CD4-positive, CD25-positive, alpha-beta regulatory T cell (primary cell): Measurements from ENCODE around the gene TRIB2. TPM values are rescaled to one million over a fixed set of nuclear protein-coding genes. Genes with fewer than 3 reads are reported as not detected.

Source experiments
- ATAC-seq, 2 donors: fragments of 150-1000 bp; cut with Tn5 transposase; one replicate each; pipeline ENCODE4 v1.10.0; 2021; ENCODE audit warnings: low read depth in 2 of 2, moderate number of reproducible peaks in 2 of 2, moderate library complexity in 1 of 2
- DNase-seq, 3 donors: peaks; one replicate each; pipeline versions ENCODE4 v3.0.0 to v3.0.0-alpha.2; 2012 to 2022; ENCODE audit warnings: mixed read lengths in 1 of 3
- H3K27ac ChIP-seq: one replicate; pipeline ENCODE4 v1.7.0; 2013; ENCODE audit warnings: mild to moderate bottlenecking, low read length; ENCODE audit not compliant: insufficient read depth, poor library complexity, severe bottlenecking
- H3K27me3 ChIP-seq: one replicate; pipeline ENCODE4 v1.7.0; 2013; ENCODE audit warnings: low read length; ENCODE audit not compliant: control insufficient read depth, insufficient read depth
- H3K36me3 ChIP-seq: one replicate; pipeline ENCODE4 v1.7.0; 2013; ENCODE audit warnings: mild to moderate bottlenecking, low read length, moderate library complexity; ENCODE audit not compliant: control insufficient read depth, insufficient read depth
- H3K4me1 ChIP-seq: 2 replicates; pipeline ENCODE4 v1.7.0; 2013; ENCODE audit warnings: mild to moderate bottlenecking, low read length; ENCODE audit not compliant: insufficient read depth, control insufficient read depth, poor library complexity, severe bottlenecking
- H3K4me3 ChIP-seq: one replicate; pipeline ENCODE4 v1.7.0; 2013; ENCODE audit warnings: low read depth, mild to moderate bottlenecking, low read length, moderate library complexity
- H3K9me3 ChIP-seq, 2 experiments: 1 replicate in 1 of 2; 2 replicates in 1 of 2; pipeline ENCODE4 v1.7.0; 2013; ENCODE audit warnings: low read length in 2 of 2, mild to moderate bottlenecking in 1 of 2, moderate library complexity in 1 of 2; ENCODE audit not compliant: control insufficient read depth in 2 of 2
- H3K27ac Mint-ChIP-seq, 3 donors: one replicate each; pipeline ENCODE4 v1.8.0; 2020 to 2022; ENCODE audit warnings: mild to moderate bottlenecking in 3 of 3, mixed read lengths in 3 of 3, moderate library complexity in 2 of 3
- H3K27me3 Mint-ChIP-seq: one replicate; pipeline ENCODE4 v1.8.0; 2022; ENCODE audit warnings: mild to moderate bottlenecking, mixed read lengths
- H3K36me3 Mint-ChIP-seq: one replicate; pipeline ENCODE4 v1.8.0; 2020; ENCODE audit warnings: mixed read lengths
- H3K4me1 Mint-ChIP-seq, 4 donors: one replicate each; pipeline ENCODE4 v1.8.0; 2020 to 2022; ENCODE audit warnings: mixed read lengths in 4 of 4, mild to moderate bottlenecking in 1 of 4
- H3K4me3 Mint-ChIP-seq, 4 donors: one replicate each; pipeline ENCODE4 v1.8.0; 2020 to 2022; ENCODE audit warnings: mild to moderate bottlenecking in 4 of 4, mixed read lengths in 4 of 4, moderate library complexity in 3 of 4
- H3K9me3 Mint-ChIP-seq, 7 donors: one replicate each; pipeline ENCODE4 v1.8.0; 2020 to 2022; ENCODE audit warnings: mixed read lengths in 7 of 7, mild to moderate bottlenecking in 3 of 7, moderate library complexity in 2 of 7
- polyA plus RNA-seq, 4 donors: library from polyadenylated mRNA; unstranded; fragments of 300-500 nt; fragmentation: Illumina TruSeq; gene quantifications; one replicate each; pipeline ENCODE4 v1.2.3, GENCODE V29; 2021
- total RNA-seq: library from RNA; stranded (reverse); gene quantifications from one replicate; pipeline ENCODE4 v1.2.3, GENCODE V29; 2022

Gene TRIB2
- total and polyA plus RNA-seq, 5 donors from 2014 or later = 87.6 to 180 (median 117) TPM

DNA sequence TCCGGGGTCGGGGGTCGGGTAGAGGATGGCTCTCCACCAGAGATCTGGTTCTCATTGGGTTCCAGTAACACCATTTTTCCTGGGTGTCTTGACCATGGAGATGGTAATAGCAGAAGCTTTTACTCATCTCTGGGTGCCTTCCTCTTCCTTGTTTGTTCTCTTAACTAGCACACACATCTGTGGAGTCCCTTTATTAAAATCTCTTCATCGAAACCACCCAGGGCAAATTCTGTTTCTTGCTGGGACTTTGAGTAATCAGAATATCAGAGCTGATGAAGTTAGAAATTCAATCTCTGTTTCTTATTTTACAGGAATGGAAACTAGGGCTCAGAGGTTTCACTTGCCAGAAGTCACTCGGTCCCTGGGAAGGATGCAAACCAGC lies 15.0 kb upstream of the TRIB2 start:
- H3K27me3 ChIP-seq = no peaks in the 10 kb centered on the region
- H3K36me3 Mint-ChIP-seq = no peaks in the 10 kb centered on the region
- H3K9me3 Mint-ChIP-seq = peaks cover 0 to 2% (median 0%) of the 10 kb centered on the region in 7 donors
- no peaks in the 10 kb centered on the region for H3K27me3 Mint-ChIP-seq
- H3K27ac Mint-ChIP-seq = peak overlapping the region; percentile 37 to 91 (median 48)
- DNase-seq = no peak
- H3K4me1 ChIP-seq = peaks cover 36% of the 10 kb centered on the region
- peak overlapping the region; percentile 40 for H3K4me3 ChIP-seq
- peaks cover 6 to 49% (median 37%) of the 10 kb centered on the region in 4 donors for H3K4me1 Mint-ChIP-seq
- H3K4me3 Mint-ChIP-seq = peak overlapping the region in 3 of 4 donors; percentile 4 to 75 (median 16)
- no peak overlapping the region for H3K27ac ChIP-seq
- H3K9me3 ChIP-seq = no peaks in the 10 kb centered on the region
- ATAC-seq = no peak
- no peaks in the 10 kb centered on the region for H3K36me3 ChIP-seq

DNA sequence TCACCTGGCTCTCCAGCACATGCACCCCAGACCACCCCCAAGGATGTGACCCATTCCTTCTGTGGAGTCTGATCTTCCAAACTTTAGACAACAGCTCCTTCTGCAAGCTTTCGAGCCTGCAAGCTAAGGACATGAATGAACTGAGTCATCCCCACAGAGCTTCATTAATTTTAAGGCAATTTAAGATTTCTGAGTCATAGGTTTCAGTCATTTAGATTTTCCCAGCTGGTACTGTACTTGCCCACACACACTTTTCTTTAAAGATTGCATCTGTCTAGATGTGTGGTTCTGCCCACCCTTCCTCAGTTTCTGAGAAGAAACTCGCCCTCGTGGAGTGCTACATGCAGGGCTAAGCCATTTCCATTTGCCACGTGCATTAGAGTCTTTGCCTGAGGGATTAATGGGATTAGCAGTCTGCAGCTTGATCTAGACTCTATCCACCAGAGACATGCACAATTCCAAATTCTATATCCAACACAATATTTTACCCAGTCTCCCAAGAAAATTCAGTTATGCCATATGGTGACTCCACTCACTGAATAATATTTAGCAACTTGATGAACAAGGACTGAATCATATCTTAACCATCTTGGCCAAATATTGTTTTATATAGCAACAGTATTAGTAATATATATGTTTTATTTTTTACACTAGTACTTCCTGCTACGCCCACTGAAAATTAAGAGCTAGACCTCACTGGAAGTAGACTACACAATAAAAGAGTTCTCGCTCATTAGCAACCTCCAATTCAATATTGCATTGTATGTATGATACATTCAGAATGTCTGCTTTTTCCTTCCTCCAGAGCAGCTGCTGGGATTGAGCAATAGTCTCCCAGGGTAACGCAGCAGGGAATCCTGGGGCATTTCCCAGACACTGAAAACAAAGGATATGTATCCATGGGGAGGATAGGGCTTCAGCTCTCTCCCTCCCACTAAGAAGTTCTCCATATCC lies 14.3 kb upstream of the TRIB2 start:
- Mint-ChIP-seq H3K4me3 (peak overlapping the region in 3 of 4 donors; percentile 4 to 75 (median 16)), H3K4me1 (peaks cover 6 to 53% (median 38%) of the 10 kb centered on the region in 4 donors), H3K27me3 (no peaks in the 10 kb centered on the region), H3K9me3 (peaks cover 0 to 2% (median 0%) of the 10 kb centered on the region in 7 donors), H3K36me3 (no peaks in the 10 kb centered on the region), H3K27ac (peak overlapping the region in 2 of 3 donors; percentile 37 to 57)
- peak in 1 of 3 donors; percentile 34 for DNase-seq
- peak; percentile 50 for ATAC-seq
- H3K27me3 ChIP-seq = no peaks in the 10 kb centered on the region
- H3K4me3 ChIP-seq = peak overlapping the region; percentile 40
- no peaks in the 10 kb centered on the region for H3K36me3 ChIP-seq
- no peaks in the 10 kb centered on the region for H3K9me3 ChIP-seq
- H3K27ac ChIP-seq = no peak overlapping the region
- H3K4me1 ChIP-seq = peaks cover 36% of the 10 kb centered on the region

DNA sequence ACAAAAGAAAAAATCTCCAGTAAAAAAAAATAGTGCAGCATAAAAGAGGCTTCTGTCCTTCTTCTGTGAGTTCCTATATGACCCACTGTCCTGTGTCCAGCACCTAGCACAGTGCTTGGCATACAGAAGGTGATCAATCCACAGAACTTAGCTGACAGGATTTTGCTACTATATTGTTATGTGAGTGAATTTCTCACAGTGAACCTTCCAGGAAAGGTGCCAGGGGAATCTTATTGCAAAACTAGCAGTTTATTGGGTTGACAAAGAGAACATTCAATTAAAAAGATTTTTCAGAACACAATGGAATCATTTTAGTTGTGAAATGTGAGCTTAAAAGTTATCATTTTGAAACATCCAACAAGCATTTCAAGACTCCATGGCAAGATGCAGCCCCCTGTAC lies 12.4 kb upstream of the TRIB2 start:
- H3K27me3 Mint-ChIP-seq = no peaks in the 10 kb centered on the region
- Histone ChIP-seq H3K36me3 (no peaks in the 10 kb centered on the region), H3K4me1 (peaks cover 54% of the 10 kb centered on the region), H3K9me3 (no peaks in the 10 kb centered on the region), H3K27me3 (no peaks in the 10 kb centered on the region), H3K4me3 (no peak overlapping the region), H3K27ac (no peak overlapping the region)
- no peaks in the 10 kb centered on the region for H3K36me3 Mint-ChIP-seq
- peak overlapping the region in 2 of 3 donors; percentile 56 to 63 for H3K27ac Mint-ChIP-seq
- no peak for DNase-seq
- H3K9me3 Mint-ChIP-seq = peaks cover 0 to 2% (median 0%) of the 10 kb centered on the region in 7 donors
- peak overlapping the region in 1 of 4 donors; percentile 74 for H3K4me3 Mint-ChIP-seq
- no peak for ATAC-seq
- H3K4me1 Mint-ChIP-seq = peaks cover 17 to 72% (median 52%) of the 10 kb centered on the region in 4 donors

DNA sequence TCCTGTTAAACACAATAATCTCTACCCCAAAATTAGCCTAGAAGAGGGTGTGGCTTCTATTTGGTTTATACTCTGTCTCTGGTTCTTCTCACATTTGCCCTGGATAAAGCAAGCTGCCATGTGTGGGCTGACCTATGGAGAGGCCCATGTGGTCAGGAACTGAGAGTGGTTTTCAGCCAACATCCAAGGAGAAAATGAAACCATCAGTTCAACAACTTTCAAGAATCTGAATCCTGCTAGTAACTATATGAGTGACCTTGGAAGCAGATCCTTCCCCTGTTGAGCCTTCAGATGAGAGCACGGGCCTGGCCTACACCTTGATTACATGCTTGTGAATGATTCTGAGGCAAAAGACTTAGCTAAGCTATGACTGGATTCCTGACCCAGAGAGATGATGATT lies 11.5 kb upstream of the TRIB2 start:
- Histone ChIP-seq H3K27ac (peak overlapping the region; percentile 15), H3K4me3 (peak overlapping the region; percentile 46), H3K27me3 (no peaks in the 10 kb centered on the region), H3K36me3 (no peaks in the 10 kb centered on the region), H3K4me1 (peaks cover 63% of the 10 kb centered on the region), H3K9me3 (no peaks in the 10 kb centered on the region)
- Mint-ChIP-seq H3K36me3 (no peaks in the 10 kb centered on the region), H3K4me1 (peaks cover 21 to 80% (median 59%) of the 10 kb centered on the region in 4 donors), H3K27ac (peak overlapping the region; percentile 1 to 49 (median 1)), H3K4me3 (peak overlapping the region in 2 of 4 donors; percentile 5 to 74), H3K27me3 (no peaks in the 10 kb centered on the region), H3K9me3 (peaks cover 0 to 2% (median 0%) of the 10 kb centered on the region in 7 donors)
- DNase-seq (peak in 1 of 3 donors; percentile 37), ATAC-seq (peak in 1 of 2 donors; percentile 35)

DNA sequence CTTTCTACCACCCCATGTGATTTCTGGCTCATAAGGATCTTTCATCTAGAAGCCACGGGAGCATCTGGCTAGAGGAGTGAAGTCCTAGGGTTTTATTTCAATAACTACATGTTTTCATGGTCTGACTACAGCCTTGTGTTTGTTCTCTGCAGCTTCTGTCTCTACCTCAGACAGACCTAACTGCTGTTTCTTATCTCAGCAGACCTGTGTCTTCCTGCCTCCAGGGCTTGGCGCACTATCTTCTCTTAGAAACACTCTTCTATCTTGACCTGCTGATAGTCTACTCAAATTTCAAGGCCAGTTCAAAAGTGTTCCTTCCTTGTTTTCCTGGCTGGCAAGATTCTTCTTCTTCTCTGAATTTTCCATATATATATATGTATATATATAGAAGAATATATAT lies 11.0 kb upstream of the TRIB2 start:
- peaks cover 68% of the 10 kb centered on the region for H3K4me1 ChIP-seq

DNA sequence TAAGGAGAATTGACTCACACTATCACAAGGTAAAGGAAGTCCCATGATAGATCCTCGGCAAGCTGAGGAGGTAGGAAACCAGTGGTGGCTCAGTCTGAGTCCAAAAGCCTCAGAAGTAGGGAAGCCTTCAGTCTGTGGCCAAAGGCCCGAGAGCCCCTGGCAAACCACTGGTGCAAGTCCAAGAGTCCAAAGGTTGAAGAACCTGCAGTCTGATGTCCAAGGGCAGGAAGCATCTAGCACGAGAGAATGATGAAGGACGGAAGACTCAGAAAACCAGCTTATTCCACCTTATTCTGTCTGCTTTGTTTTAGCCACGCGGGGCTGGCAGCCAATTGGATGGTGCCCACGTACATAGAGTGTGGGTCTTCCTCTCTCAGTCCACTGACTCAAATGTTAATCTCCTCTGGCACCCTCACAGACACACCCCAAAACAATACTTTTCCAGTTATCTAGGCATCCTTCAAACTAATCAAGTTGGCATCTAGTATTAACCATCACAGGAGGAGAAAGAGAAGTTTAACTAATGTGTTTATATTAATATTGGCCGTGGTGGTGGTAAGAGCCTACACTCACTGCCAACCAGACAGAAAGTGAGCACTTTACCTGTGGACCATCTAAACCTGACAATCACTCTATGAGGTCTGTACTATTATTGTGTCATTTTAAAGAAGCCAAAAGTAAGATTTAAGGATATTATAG lies 8.1 kb upstream of the TRIB2 start:
- no peak for ATAC-seq
- H3K27me3 ChIP-seq = no peaks in the 10 kb centered on the region
- H3K4me1 Mint-ChIP-seq = peaks cover 25 to 84% (median 63%) of the 10 kb centered on the region in 4 donors
- H3K36me3 ChIP-seq = no peaks in the 10 kb centered on the region
- no peaks in the 10 kb centered on the region for H3K9me3 Mint-ChIP-seq
- H3K27ac Mint-ChIP-seq = peak overlapping the region; percentile 85 to 87 (median 85)
- peak overlapping the region; percentile 65 for H3K27ac ChIP-seq
- H3K4me3 Mint-ChIP-seq = peak overlapping the region; percentile 19 to 59 (median 38)
- H3K27me3 Mint-ChIP-seq = no peaks in the 10 kb centered on the region
- peak overlapping the region; percentile 56 for H3K4me3 ChIP-seq
- peaks cover 55% of the 10 kb centered on the region for H3K4me1 ChIP-seq
- no peaks in the 10 kb centered on the region for H3K36me3 Mint-ChIP-seq
- DNase-seq = no peak
- no peaks in the 10 kb centered on the region for H3K9me3 ChIP-seq

More for the DNA sequence above, 11.0 kb upstream of the TRIB2 start:
- H3K4me3 ChIP-seq = no peak overlapping the region
- no peak overlapping the region for H3K27ac ChIP-seq
- Mint-ChIP-seq H3K36me3 (no peaks in the 10 kb centered on the region), H3K27me3 (no peaks in the 10 kb centered on the region), H3K9me3 (no peaks in the 10 kb centered on the region), H3K4me3 (peak overlapping the region in 2 of 4 donors; percentile 5 to 32), H3K4me1 (peaks cover 27 to 85% (median 62%) of the 10 kb centered on the region in 4 donors), H3K27ac (peak overlapping the region in 1 of 3 donors; percentile 9)
- DNase-seq (no peak), ATAC-seq (no peak)
- H3K36me3 ChIP-seq = no peaks in the 10 kb centered on the region
- no peaks in the 10 kb centered on the region for H3K27me3 ChIP-seq
- no peaks in the 10 kb centered on the region for H3K9me3 ChIP-seq

DNA sequence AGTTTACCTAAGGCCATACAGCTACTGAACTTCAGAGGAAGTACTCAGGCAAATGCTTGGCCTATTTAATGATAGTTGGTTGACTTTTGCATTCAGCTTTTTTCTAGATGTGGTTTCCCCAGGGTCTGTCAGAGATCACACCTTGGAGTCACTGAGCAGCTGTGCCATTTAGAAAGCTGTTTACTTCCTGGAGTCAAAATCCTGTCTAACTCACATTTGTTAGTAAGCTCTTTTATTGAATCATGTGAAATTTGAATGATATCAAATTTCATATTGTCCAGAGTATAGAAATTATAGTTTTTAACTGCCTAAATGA lies 7.6 kb upstream of the TRIB2 start:
- no peaks in the 10 kb centered on the region for H3K9me3 ChIP-seq
- ATAC-seq = peak; percentile 87 to 88
- DNase-seq = peak in 2 of 3 donors; percentile 73 to 88
- no peaks in the 10 kb centered on the region for H3K36me3 ChIP-seq
- Mint-ChIP-seq H3K4me3 (peak overlapping the region; percentile 19 to 59 (median 38)), H3K36me3 (no peaks in the 10 kb centered on the region), H3K9me3 (no peaks in the 10 kb centered on the region), H3K4me1 (peaks cover 25 to 84% (median 63%) of the 10 kb centered on the region in 4 donors), H3K27ac (peak overlapping the region; percentile 85 to 87 (median 85)), H3K27me3 (no peaks in the 10 kb centered on the region)
- peak overlapping the region; percentile 65 for H3K27ac ChIP-seq
- H3K27me3 ChIP-seq = no peaks in the 10 kb centered on the region
- peaks cover 55% of the 10 kb centered on the region for H3K4me1 ChIP-seq
- peak overlapping the region; percentile 56 for H3K4me3 ChIP-seq
